AG04450 (cell line): ENCODE results near the gene LEMD3. TPM values are rescaled to one million over a fixed set of nuclear protein-coding genes. Genes with fewer than 3 reads are reported as not detected.

Source experiments
- CTCF ChIA-PET: fragments of 300-600, 350-600 bp; formaldehyde crosslinking; extraction: SDS; loops from one replicate; lab custom pipeline; 2022; ENCODE audit warnings: antibody characterized with exemption, inconsistent platforms; lab: Charles Lee
- POLR2A ChIA-PET: fragments of 350-600 bp; formaldehyde crosslinking; extraction: SDS; loops from one replicate; lab custom pipeline; 2021; ENCODE audit warnings: antibody characterized with exemption, inconsistent platforms; lab: Yijun Ruan, JAX
- DNase-seq: peaks from one replicate; pipeline ENCODE4 v3.0.0-alpha.2; 2011; ENCODE audit warnings: low read depth, low spot score
- H3K27ac ChIP-seq: one replicate; pipeline ENCODE4 v1.5.1; 2012; ENCODE audit warnings: low read depth, low read length, control low read depth
- H3K27me3 ChIP-seq: one replicate; pipeline ENCODE4 v1.6.0; 2012; ENCODE audit warnings: low read length; ENCODE audit not compliant: control insufficient read depth, insufficient read depth
- H3K4me3 ChIP-seq: 2 replicates; pipeline ENCODE4 v1.5.1; 2011; ENCODE audit warnings: mild to moderate bottlenecking, low read depth, low read length, control low read depth
- H3K9me3 ChIP-seq: 2 replicates; pipeline ENCODE4 v1.5.1; 2012; ENCODE audit warnings: low read length; ENCODE audit not compliant: control insufficient read depth, insufficient read depth
- polyA plus RNA-seq: library from polyadenylated mRNA; depleted of rRNA; stranded (reverse); fragments of >200 nt; gene quantifications from 2 replicates; pipeline ENCODE4 v1.2.3, GENCODE V29; 2011
- TF ChIP-seq, protein P1 (sequence below): IDR thresholded peaks from 2 replicates; pipeline ENCODE4 v1.5.1; 2011; ENCODE audit warnings: low read depth, low read length, control low read depth, inconsistent platforms

Gene LEMD3
- polyA plus RNA-seq, 1 experiment, result 11.9 TPM

GRCh38 chr12:65237153-65237552, 67.8 kb downstream of the LEMD3 start:
- CTCF ChIA-PET, result no interaction called here
- no peak overlapping the region for H3K4me3 ChIP-seq
- H3K27ac ChIP-seq, result no peak overlapping the region
- no peak for DNase-seq
- TF ChIP-seq, protein P1, sequence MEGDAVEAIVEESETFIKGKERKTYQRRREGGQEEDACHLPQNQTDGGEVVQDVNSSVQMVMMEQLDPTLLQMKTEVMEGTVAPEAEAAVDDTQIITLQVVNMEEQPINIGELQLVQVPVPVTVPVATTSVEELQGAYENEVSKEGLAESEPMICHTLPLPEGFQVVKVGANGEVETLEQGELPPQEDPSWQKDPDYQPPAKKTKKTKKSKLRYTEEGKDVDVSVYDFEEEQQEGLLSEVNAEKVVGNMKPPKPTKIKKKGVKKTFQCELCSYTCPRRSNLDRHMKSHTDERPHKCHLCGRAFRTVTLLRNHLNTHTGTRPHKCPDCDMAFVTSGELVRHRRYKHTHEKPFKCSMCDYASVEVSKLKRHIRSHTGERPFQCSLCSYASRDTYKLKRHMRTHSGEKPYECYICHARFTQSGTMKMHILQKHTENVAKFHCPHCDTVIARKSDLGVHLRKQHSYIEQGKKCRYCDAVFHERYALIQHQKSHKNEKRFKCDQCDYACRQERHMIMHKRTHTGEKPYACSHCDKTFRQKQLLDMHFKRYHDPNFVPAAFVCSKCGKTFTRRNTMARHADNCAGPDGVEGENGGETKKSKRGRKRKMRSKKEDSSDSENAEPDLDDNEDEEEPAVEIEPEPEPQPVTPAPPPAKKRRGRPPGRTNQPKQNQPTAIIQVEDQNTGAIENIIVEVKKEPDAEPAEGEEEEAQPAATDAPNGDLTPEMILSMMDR, result no peak
- no peaks in the 10 kb centered on the region for H3K27me3 ChIP-seq
- H3K9me3 ChIP-seq, result no peaks in the 10 kb centered on the region
- POLR2A ChIA-PET, result no interaction called here

DNA sequence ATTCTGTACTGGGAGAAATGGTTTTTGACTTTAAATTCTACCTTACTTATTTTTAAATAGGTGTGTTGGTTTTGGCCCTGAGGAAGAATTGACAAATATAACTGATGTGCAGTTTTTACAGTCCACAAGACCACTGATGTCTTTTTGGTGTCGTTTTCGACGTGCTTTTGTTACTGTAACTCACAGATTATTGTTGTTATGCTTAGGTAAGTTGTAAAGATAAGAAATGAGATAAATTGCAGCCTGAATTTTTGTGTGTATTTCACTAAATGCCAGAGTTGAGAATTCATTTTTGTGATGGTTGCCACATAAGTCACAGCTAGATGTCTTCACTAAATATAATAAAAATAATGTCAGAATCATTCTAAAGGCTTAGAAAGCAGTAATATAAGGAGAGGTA, 69.2 kb downstream of the LEMD3 start:
- ChIA-PET CTCF (no interaction called here), POLR2A (no interaction called here)
- H3K4me3 ChIP-seq, result no peak overlapping the region
- H3K9me3 ChIP-seq, result no peaks in the 10 kb centered on the region
- no peak overlapping the region for H3K27ac ChIP-seq
- TF ChIP-seq, protein P1, result no peak
- no peak for DNase-seq
- no peaks in the 10 kb centered on the region for H3K27me3 ChIP-seq

GRCh38 chr12:65248656-65249633, 79.6 kb downstream of the LEMD3 start:
- DNase-seq, result no peak
- no peaks in the 10 kb centered on the region for H3K9me3 ChIP-seq
- no peak overlapping the region for H3K4me3 ChIP-seq
- TF ChIP-seq, protein P1, result no peak
- CTCF ChIA-PET, result no interaction called here
- H3K27me3 ChIP-seq, result no peaks in the 10 kb centered on the region
- POLR2A ChIA-PET, result no interaction called here
- H3K27ac ChIP-seq, result no peak overlapping the region

DNA sequence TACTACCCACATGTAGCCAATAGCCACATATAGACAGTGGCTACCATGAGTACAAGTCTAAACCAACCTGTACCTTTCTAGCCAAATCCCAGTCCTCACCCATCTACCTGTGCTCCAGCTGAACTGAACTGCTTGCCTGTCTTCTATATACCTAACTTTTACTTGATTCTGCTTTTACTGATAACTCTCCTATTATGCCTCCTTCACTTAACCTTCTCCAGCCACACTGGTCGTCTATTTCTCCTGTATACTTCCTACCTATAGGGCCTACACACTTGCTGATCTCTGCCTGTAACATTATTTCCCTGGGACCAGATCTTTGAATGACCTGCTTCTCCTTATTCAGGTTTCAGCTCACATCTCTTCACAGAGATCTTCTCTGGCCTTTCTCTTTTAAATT, 83.1 kb downstream of the LEMD3 start:
- CTCF ChIA-PET, result no interaction called here
- POLR2A ChIA-PET, result no interaction called here
- no peaks in the 10 kb centered on the region for H3K9me3 ChIP-seq
- TF ChIP-seq, protein P1, result no peak
- no peak overlapping the region for H3K27ac ChIP-seq
- no peaks in the 10 kb centered on the region for H3K27me3 ChIP-seq
- no peak for DNase-seq
- H3K4me3 ChIP-seq, result no peak overlapping the region

DNA sequence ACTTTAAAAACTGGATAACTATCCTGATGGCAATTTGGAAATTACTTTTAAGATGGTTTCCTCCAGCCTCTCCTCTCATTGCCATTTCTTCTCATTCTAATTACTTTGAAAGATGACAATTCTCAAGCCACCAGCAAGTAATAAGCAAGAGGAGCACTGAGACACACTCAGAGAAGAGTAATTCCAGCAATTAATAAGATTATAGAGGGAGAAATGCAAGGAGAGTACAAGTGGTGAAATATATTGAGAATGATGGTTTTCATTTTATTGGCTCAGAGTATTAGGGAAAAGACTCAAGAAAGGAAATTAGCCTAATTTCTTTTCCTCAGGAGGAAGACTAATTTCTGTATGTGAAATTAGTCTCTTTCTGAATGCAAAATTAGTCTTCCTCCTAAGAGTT, 88.6 kb downstream of the LEMD3 start:
- Histone ChIP-seq H3K9me3 (no peaks in the 10 kb centered on the region), H3K4me3 (no peak overlapping the region), H3K27ac (no peak overlapping the region), H3K27me3 (no peaks in the 10 kb centered on the region)
- TF ChIP-seq, protein P1, result no peak
- DNase-seq, result no peak
- ChIA-PET CTCF (interaction anchor here (0.7 kb wide), 1 partner anchor 887 kb away, joined by 4 read pairs; no protein-coding TSS in a partner anchor), POLR2A (no interaction called here)
